Astrocyte (in vitro differentiated cells and primary cell): Measurements from ENCODE around the gene AREG.

Experiments used
- EZH2 ChIP-seq: IDR thresholded peaks from 2 replicates; pipeline ENCODE4 v1.6.1; 2012; ENCODE audit warnings: mild to moderate bottlenecking, low read length, inconsistent platforms; ENCODE audit not compliant: insufficient read depth
- TF ChIP-seq, protein P1 (sequence below): IDR thresholded peaks from 2 replicates; pipeline ENCODE4 v1.5.1; 2011; ENCODE audit warnings: low read depth, mild to moderate bottlenecking, inconsistent platforms, low read length, moderate library complexity; ENCODE audit not compliant: insufficient read depth

DNA sequence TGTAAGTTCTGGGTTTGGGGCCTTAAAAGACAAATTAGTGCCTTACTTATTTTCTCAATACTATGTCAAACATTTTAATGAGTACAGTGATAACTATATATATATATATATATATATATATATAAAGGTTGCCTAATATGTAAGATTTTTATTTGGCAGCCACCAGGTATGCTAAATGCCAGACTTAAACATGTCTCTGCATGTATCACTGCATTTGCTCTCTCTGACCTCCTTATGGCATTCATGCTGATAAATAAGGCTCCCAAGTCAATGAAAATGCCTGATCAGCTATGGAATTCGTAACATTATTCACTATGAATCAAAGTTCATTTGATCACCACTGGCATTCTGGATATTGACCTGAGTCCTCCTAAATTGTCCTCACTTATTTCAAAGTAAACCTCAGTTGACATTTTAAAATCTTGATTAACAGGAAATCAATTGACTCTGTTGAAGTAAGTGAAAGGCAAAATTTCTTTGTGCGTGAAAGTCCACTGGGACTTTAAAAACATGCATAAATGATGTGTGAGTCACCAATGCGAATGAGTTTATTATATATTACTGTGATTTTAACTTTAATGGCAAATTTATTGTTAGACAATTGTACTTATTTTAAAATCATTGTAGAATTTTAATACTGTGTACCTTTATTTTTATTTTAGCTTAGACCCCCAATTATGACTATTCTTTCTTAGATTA is 29.2 kb upstream of the AREG start:
- TF ChIP-seq EZH2 = no peak
- TF ChIP-seq, protein P1, sequence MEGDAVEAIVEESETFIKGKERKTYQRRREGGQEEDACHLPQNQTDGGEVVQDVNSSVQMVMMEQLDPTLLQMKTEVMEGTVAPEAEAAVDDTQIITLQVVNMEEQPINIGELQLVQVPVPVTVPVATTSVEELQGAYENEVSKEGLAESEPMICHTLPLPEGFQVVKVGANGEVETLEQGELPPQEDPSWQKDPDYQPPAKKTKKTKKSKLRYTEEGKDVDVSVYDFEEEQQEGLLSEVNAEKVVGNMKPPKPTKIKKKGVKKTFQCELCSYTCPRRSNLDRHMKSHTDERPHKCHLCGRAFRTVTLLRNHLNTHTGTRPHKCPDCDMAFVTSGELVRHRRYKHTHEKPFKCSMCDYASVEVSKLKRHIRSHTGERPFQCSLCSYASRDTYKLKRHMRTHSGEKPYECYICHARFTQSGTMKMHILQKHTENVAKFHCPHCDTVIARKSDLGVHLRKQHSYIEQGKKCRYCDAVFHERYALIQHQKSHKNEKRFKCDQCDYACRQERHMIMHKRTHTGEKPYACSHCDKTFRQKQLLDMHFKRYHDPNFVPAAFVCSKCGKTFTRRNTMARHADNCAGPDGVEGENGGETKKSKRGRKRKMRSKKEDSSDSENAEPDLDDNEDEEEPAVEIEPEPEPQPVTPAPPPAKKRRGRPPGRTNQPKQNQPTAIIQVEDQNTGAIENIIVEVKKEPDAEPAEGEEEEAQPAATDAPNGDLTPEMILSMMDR = no peak
